HEK293T (cell line): ENCODE measurements around the gene BBS9.

Experiments used
- CTCF ChIA-PET: fragments of 350-600 bp; formaldehyde crosslinking; extraction: SDS; loops from one replicate; lab custom pipeline; 2021; ENCODE audit warnings: antibody characterized with exemption, inconsistent platforms; lab: Yijun Ruan, JAX
- POLR2A ChIA-PET: fragments of 350-600 bp; formaldehyde crosslinking; extraction: SDS; loops from one replicate; lab custom pipeline; 2020; ENCODE audit warnings: antibody characterized with exemption, inconsistent platforms; lab: Yijun Ruan, JAX
- DNase-seq: peaks from one replicate; pipeline ENCODE4 v3.0.0; 2012; ENCODE audit warnings: mixed read lengths; ENCODE audit errors: extremely low spot score
- ARNT ChIP-seq: fragments of 450-650 bp; IDR thresholded peaks from 2 replicates; pipeline ENCODE4 v1.6.1; 2017; ENCODE audit warnings: mild to moderate bottlenecking
- BHLHE40 ChIP-seq: fragments of 450-650 bp; IDR thresholded peaks from 2 replicates; pipeline ENCODE4 v1.6.1; 2016; ENCODE audit warnings: mild to moderate bottlenecking, moderate library complexity, borderline replicate concordance
- CTBP1 ChIP-seq: fragments of 450-650 bp; IDR thresholded peaks from 2 replicates; pipeline ENCODE4 v1.6.1; 2016; ENCODE audit warnings: borderline replicate concordance
- ELF4 ChIP-seq: fragments of 450-650 bp; IDR thresholded peaks from 2 replicates; pipeline ENCODE4 v1.6.1; 2017; ENCODE audit warnings: antibody characterized with exemption
- FOXA1 ChIP-seq: fragments of 450-650 bp; IDR thresholded peaks from 2 replicates; pipeline ENCODE4 v1.6.1; 2016; ENCODE audit warnings: mild to moderate bottlenecking
- FOXK2 ChIP-seq: fragments of 450-650 bp; IDR thresholded peaks from 2 replicates; pipeline ENCODE4 v1.6.1; 2016; ENCODE audit warnings: mild to moderate bottlenecking
- FOXM1 ChIP-seq: fragments of 450-650 bp; IDR thresholded peaks from 2 replicates; pipeline ENCODE4 v1.6.1; 2017; ENCODE audit warnings: mild to moderate bottlenecking, borderline replicate concordance
- HDGF ChIP-seq: fragments of 450-650 bp; IDR thresholded peaks from 2 replicates; pipeline ENCODE4 v1.6.1; 2017; ENCODE audit warnings: antibody characterized with exemption, borderline replicate concordance
- L3MBTL2 ChIP-seq: fragments of 450-650 bp; conservative IDR thresholded peaks from 2 replicates; pipeline ENCODE4 v1.6.1; 2016; ENCODE audit warnings: mild to moderate bottlenecking
- LEF1 ChIP-seq: fragments of 450-650 bp; IDR thresholded peaks from 2 replicates; pipeline ENCODE4 v1.6.1; 2017; ENCODE audit warnings: mild to moderate bottlenecking, borderline replicate concordance
- NFRKB ChIP-seq: fragments of 450-650 bp; IDR thresholded peaks from 2 replicates; pipeline ENCODE4 v1.6.1; 2016; ENCODE audit warnings: mild to moderate bottlenecking, moderate library complexity
- PKNOX1 ChIP-seq: fragments of 450-650 bp; IDR thresholded peaks from 2 replicates; pipeline ENCODE4 v1.6.1; 2016
- SP1 ChIP-seq: fragments of 450-650 bp; IDR thresholded peaks from 2 replicates; pipeline ENCODE4 v1.6.1; 2017
- SUZ12 ChIP-seq: fragments of 450-650 bp; IDR thresholded peaks from 2 replicates; pipeline ENCODE4 v1.6.1; 2016; ENCODE audit warnings: mild to moderate bottlenecking
- TARDBP ChIP-seq: fragments of 450-650 bp; IDR thresholded peaks from 2 replicates; pipeline ENCODE4 v1.6.1; 2016
- ZNF384 ChIP-seq: fragments of 450-650 bp; IDR thresholded peaks from 2 replicates; pipeline ENCODE4 v1.6.1; 2016

BBS9 gene

GRCh38 chr7:33184828-33185227, 55.5 kb downstream of the BBS9 start:
- ChIA-PET CTCF (interaction anchor here (0.8 to 1.6 kb wide), 2 partner anchors 152 to 748 kb away, joined by 3 to 4 read pairs; no protein-coding TSS in a partner anchor), POLR2A (no interaction called here)
- no peak for TF ChIP-seq LEF1
- no peak for TF ChIP-seq ARNT
- no peak for TF ChIP-seq NFRKB
- no peak for TF ChIP-seq L3MBTL2
- TF ChIP-seq CTBP1 = no peak
- no peak for TF ChIP-seq PKNOX1
- no peak for TF ChIP-seq HDGF
- no peak for TF ChIP-seq ZNF384
- no peak for TF ChIP-seq TARDBP
- no peak for TF ChIP-seq SP1
- TF ChIP-seq FOXA1 = no peak
- no peak for TF ChIP-seq FOXM1
- no peak for TF ChIP-seq SUZ12
- TF ChIP-seq BHLHE40 = no peak
- no peak for TF ChIP-seq FOXK2
- no peak for TF ChIP-seq ELF4
- no peak for DNase-seq

GRCh38 chr7:33185786-33186185, 56.4 kb downstream of the BBS9 start:
- TF ChIP-seq ELF4 (no peak), SP1 (no peak), ZNF384 (no peak), FOXA1 (no peak), ARNT (no peak), L3MBTL2 (no peak), SUZ12 (no peak), FOXK2 (no peak), BHLHE40 (no peak), FOXM1 (no peak), LEF1 (no peak), PKNOX1 (no peak), HDGF (no peak), NFRKB (no peak)
- ChIA-PET POLR2A (no interaction called here), CTCF (interaction anchor here (0.5 to 1.6 kb wide), 4 partner anchors 151 to 747 kb away, joined by 3 to 6 read pairs (median 4); no protein-coding TSS in a partner anchor)
- DNase-seq = peak; percentile 54

GRCh38 chr7:33186192-33186591, 56.8 kb downstream of the BBS9 start:
- DNase-seq = no peak
- TF ChIP-seq ELF4 (no peak), HDGF (no peak), FOXM1 (no peak), ZNF384 (no peak), CTBP1 (no peak), ARNT (no peak), TARDBP (no peak), L3MBTL2 (no peak), FOXA1 (no peak), PKNOX1 (no peak), LEF1 (no peak), SUZ12 (no peak), BHLHE40 (no peak), NFRKB (no peak), SP1 (no peak), FOXK2 (no peak)
- ChIA-PET CTCF (interaction anchor here (1.6 kb wide), 1 partner anchor 150 kb away, joined by 4 read pairs; no protein-coding TSS in a partner anchor), POLR2A (no interaction called here)

GRCh38 chr7:33190688-33191304, 61.4 kb downstream of the BBS9 start:
- POLR2A ChIA-PET = no interaction called here
- CTCF ChIA-PET = interaction anchor here (0.7 kb wide), 1 partner anchor 130 kb away, joined by 4 read pairs; no protein-coding TSS in a partner anchor
- TF ChIP-seq BHLHE40 (no peak), L3MBTL2 (no peak), FOXK2 (no peak), ELF4 (no peak), LEF1 (no peak), ZNF384 (no peak), SUZ12 (no peak), NFRKB (no peak), FOXA1 (no peak), ARNT (no peak), PKNOX1 (no peak), SP1 (no peak), HDGF (no peak), TARDBP (no peak), FOXM1 (no peak), CTBP1 (no peak)
- no peak for DNase-seq

- CTCF ChIA-PET = interaction anchor here (0.7 kb wide), 1 partner anchor 129 kb away, joined by 4 read pairs; no protein-coding TSS in a partner anchor
- TF ChIP-seq FOXK2 (no peak), FOXA1 (no peak), SUZ12 (no peak), BHLHE40 (no peak), NFRKB (no peak), LEF1 (no peak), ELF4 (no peak), TARDBP (no peak), CTBP1 (no peak), PKNOX1 (no peak), FOXM1 (no peak), ARNT (no peak), HDGF (no peak), SP1 (no peak), L3MBTL2 (no peak), ZNF384 (no peak)
- no peak for DNase-seq
- POLR2A ChIA-PET = no interaction called here
Measured at GRCh38 chr7:33191340-33191739, 62.0 kb downstream of the BBS9 start.
